SJCRH30 (cell line): ENCODE results near the gene ARL8B. TPM values are rescaled to one million over a fixed set of nuclear protein-coding genes. Genes with fewer than 3 reads are reported as not detected.
"Not testable (repeated sequence)": the region's sequence is repeated elsewhere in the genome, so short reads cannot be mapped to it uniquely, and the experiment has no call there.

Experiments used
- DNase-seq, 2 experiments: peaks; one replicate each; pipeline ENCODE4 v3.0.0-alpha.2; 2015 to 2020
- H3K27ac ChIP-seq: fragments of 250-450 bp; sonication (Bioruptor Pico); 2 replicates; pipeline ENCODE4 v1.5.1; 2020; ENCODE audit warnings: mild to moderate bottlenecking, moderate library complexity
- H3K27me3 ChIP-seq: fragments of 250-450 bp; sonication (Bioruptor Pico); 2 replicates; pipeline ENCODE4 v1.5.1; 2020; ENCODE audit warnings: mild to moderate bottlenecking, moderate library complexity
- H3K36me3 ChIP-seq: fragments of 250-450 bp; sonication (Bioruptor Pico); 2 replicates; pipeline ENCODE4 v1.5.1; 2020; ENCODE audit warnings: mild to moderate bottlenecking, moderate library complexity
- H3K4me1 ChIP-seq: fragments of 250-450 bp; sonication (Bioruptor Pico); 2 replicates; pipeline ENCODE4 v1.5.1; 2020; ENCODE audit warnings: mild to moderate bottlenecking, moderate library complexity
- H3K4me3 ChIP-seq: fragments of 250-450 bp; sonication (Bioruptor Pico); 2 replicates; pipeline ENCODE4 v1.5.1; 2020; ENCODE audit warnings: mild to moderate bottlenecking, moderate library complexity
- H3K9me3 ChIP-seq: fragments of 250-450 bp; sonication (Bioruptor Pico); replicated peaks from 2 replicates; pipeline ENCODE4 v1.5.1; 2020; ENCODE audit warnings: mild to moderate bottlenecking, moderate library complexity
- total RNA-seq: library from RNA; depleted of rRNA; stranded (reverse); fragments of >200 nt; shearing (Covaris generic); gene quantifications from 2 replicates; pipeline ENCODE4 v1.2.3, GENCODE V29; 2014

The ARL8B gene
- total RNA-seq, 1 experiment from 2014 or later, result 46.4 TPM

- DNase-seq, H3K27ac ChIP-seq: not testable (repeated sequence)
Measured at GRCh38 chr3:5147152-5147551, 25.1 kb downstream of the ARL8B start.

DNA sequence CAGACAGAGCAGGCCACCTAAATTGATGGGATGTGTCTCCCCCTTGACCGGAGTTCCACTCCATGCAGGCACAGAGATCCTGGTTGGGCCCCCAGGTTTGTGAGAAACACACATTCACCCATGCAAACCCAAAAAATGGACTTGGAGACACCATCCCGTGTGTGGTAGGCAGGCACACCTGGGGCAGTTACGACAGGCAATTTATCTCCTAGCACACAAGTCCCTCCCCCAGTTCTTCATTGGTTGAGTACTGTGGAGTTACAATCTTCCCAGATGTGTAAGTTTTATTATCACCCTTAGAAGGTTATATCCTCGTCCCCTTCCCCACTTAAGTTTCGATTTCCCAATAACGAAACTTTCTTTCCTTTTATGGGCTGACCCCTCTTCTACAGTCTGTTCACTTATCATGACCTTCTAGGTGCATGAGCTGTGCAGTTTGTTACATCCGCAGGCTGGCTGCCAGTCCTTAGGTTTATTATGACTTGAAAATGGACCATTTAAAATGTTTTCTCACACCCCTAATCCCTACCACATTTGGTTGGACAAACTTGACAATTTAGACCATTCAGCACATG lies 27.3 kb downstream of the ARL8B start:
- no peak overlapping the region for H3K4me3 ChIP-seq
- H3K9me3 ChIP-seq, result no peaks in the 10 kb centered on the region
- DNase-seq, result no peak
- H3K27me3 ChIP-seq, result no peaks in the 10 kb centered on the region
- no peaks in the 10 kb centered on the region for H3K4me1 ChIP-seq
- H3K27ac ChIP-seq, result no peak overlapping the region
- 0 out of 2 replicates have a peak, but pooled peaks cover 3% of the 10 kb centered on the region for H3K36me3 ChIP-seq

More at GRCh38 chr3:5147152-5147551, 25.1 kb downstream of the ARL8B start:
- H3K36me3 ChIP-seq, H3K27me3 ChIP-seq, H3K4me3 ChIP-seq, H3K9me3 ChIP-seq, H3K4me1 ChIP-seq: not testable (repeated sequence)

DNA sequence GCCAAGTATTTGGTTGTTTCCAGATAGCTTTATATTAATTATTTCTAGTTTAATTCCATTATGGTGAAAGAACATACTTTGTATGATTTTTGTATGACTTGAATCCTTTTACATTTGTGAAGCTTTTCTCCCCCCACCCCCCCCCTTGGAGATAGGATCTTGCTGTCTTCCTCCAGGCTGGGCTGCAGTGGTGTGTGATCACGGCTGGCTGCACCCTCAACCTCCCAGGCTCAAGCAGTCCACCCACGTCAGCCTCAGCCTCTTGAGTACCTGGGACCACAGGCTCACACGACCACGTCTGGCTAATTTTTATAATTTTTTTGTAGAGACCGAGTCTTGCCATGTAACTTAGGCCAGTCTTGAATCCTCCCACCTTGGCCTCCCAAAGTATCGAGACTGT lies 29.5 kb downstream of the ARL8B start:
- DNase-seq, result no peak
- H3K9me3 ChIP-seq, result no peaks in the 10 kb centered on the region
- 0 out of 2 replicates have a peak, but pooled peaks cover 3% of the 10 kb centered on the region for H3K36me3 ChIP-seq
- H3K27ac ChIP-seq, result no peak overlapping the region
- no peaks in the 10 kb centered on the region for H3K4me1 ChIP-seq
- H3K27me3 ChIP-seq, result no peaks in the 10 kb centered on the region
- H3K4me3 ChIP-seq, result no peak overlapping the region

GRCh38 chr3:5153074-5153473 lies 31.0 kb downstream of the ARL8B start:
- H3K4me1 ChIP-seq, result no peaks in the 10 kb centered on the region
- H3K4me3 ChIP-seq, result no peak overlapping the region
- H3K9me3 ChIP-seq, result no peaks in the 10 kb centered on the region
- no peak overlapping the region for H3K27ac ChIP-seq
- 0 out of 2 replicates have a peak, but pooled peaks cover 3% of the 10 kb centered on the region for H3K36me3 ChIP-seq
- no peaks in the 10 kb centered on the region for H3K27me3 ChIP-seq
- DNase-seq, result no peak

DNA sequence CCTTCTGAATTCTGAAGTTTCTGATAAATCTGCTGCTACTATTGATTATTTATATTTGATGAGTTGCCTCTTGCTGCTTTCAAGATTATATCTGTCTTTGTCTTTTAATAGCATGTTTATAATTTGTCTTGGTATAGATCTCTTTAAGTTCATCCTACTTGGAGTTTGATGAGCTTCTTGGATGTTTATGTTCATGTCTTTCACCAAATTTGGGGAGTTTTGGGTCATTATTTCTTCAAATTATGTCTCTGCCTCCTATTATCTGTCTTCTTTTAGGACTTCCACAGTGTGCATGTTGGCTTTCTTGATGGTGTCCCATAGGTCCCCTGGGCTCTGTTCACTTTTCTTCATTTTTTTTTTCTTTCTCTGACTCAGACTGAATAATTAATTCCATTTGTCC lies 33.1 kb downstream of the ARL8B start:
- Histone ChIP-seq H3K36me3 (0 out of 2 replicates have a peak, but pooled peaks cover 3% of the 10 kb centered on the region), H3K4me1 (no peaks in the 10 kb centered on the region), H3K27me3 (no peaks in the 10 kb centered on the region), H3K4me3 (no peak overlapping the region), H3K9me3 (no peaks in the 10 kb centered on the region), H3K27ac (no peak overlapping the region)
- no peak for DNase-seq

GRCh38 chr3:5160321-5160720 lies 38.2 kb downstream of the ARL8B start:
- H3K9me3 ChIP-seq, result no peaks in the 10 kb centered on the region

DNA sequence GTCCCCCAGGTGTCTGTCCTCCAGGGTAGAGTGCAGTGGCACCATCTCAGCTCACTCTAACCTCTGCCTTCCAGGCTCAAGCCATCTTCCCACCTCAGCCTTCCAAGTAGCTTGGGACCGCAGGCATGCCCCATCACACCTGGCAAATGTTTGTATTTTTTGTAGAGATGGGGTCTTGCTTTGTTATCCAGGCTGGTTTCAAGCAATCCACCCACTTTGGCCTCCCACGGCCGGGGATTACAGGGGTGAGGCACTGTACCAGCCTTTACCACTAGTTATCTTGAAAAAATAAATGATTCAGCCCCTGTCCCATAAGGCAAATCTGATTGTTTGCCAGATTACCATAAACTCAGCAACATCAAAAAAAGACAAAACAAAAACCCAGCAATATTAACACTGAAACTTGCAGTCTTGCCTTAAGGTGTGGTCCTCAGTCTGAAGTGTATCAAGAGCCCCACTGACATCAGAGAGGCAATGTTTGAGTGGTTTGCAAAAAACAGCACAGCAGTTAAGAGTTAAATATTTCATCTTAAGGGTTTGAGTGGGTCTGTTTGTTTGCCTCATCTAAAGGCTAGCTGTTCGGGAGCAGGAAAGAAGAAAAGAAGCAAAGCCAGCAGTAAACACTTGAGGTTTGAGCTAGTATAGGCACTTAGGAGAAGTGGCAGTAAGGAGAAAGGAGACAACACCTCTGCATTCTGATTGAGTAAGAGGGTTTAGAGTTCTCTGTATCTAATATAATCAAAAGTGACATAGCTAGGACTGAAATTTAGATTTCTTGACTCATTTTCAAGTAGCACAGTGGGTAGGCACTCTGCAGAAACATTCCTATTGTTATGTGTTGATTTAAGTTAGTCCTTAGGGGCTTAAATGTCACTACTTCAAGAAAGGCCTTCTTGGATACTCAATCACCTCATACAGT lies 39.1 kb downstream of the ARL8B start:
- no peaks in the 10 kb centered on the region for H3K4me1 ChIP-seq
- no peaks in the 10 kb centered on the region for H3K9me3 ChIP-seq
- DNase-seq, result no peak
- H3K27me3 ChIP-seq, result no peaks in the 10 kb centered on the region
- H3K4me3 ChIP-seq, result no peak overlapping the region
- no peak overlapping the region for H3K27ac ChIP-seq
- H3K36me3 ChIP-seq, result 0 out of 2 replicates have a peak, but pooled peaks cover 3% of the 10 kb centered on the region

More at GRCh38 chr3:5160321-5160720, 38.2 kb downstream of the ARL8B start:
- Histone ChIP-seq H3K27me3 (no peaks in the 10 kb centered on the region), H3K4me1 (no peaks in the 10 kb centered on the region), H3K4me3 (no peak overlapping the region), H3K27ac (no peak overlapping the region), H3K36me3 (0 out of 2 replicates have a peak, but pooled peaks cover 3% of the 10 kb centered on the region)
- DNase-seq, result no peak

DNA sequence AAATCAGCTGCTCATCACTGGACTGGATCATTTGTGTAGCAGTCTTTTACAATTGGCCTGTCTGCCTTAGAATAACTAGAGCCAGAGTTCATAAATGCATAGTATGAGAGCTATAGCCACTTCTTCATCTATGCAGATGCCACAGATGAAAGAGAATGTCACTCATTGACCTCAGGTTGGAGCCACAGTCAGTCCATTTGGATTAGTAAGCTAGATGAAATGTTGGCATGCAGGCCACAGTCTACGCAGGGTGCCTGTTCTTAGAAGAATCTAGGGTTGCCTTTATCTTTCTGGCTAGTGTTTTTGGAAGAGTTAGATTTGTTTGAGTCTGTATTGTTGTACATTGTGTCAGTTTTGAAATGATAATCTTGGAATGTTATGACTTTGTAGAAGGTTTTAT lies 40.0 kb downstream of the ARL8B start:
- Histone ChIP-seq H3K4me3 (no peak overlapping the region), H3K27me3 (no peaks in the 10 kb centered on the region), H3K36me3 (0 out of 2 replicates have a peak, but pooled peaks cover 3% of the 10 kb centered on the region), H3K27ac (no peak overlapping the region), H3K4me1 (no peaks in the 10 kb centered on the region), H3K9me3 (no peaks in the 10 kb centered on the region)
- DNase-seq, result no peak

GRCh38 chr3:5165698-5166097 lies 43.6 kb downstream of the ARL8B start:
- 0 out of 2 replicates have a peak, but pooled peaks cover 3% of the 10 kb centered on the region for H3K36me3 ChIP-seq
- DNase-seq, result no peak
- no peaks in the 10 kb centered on the region for H3K27me3 ChIP-seq
- H3K4me1 ChIP-seq, result no peaks in the 10 kb centered on the region
- H3K4me3 ChIP-seq, result no peak overlapping the region
- H3K27ac ChIP-seq, result no peak overlapping the region
- H3K9me3 ChIP-seq, result no peaks in the 10 kb centered on the region

DNA sequence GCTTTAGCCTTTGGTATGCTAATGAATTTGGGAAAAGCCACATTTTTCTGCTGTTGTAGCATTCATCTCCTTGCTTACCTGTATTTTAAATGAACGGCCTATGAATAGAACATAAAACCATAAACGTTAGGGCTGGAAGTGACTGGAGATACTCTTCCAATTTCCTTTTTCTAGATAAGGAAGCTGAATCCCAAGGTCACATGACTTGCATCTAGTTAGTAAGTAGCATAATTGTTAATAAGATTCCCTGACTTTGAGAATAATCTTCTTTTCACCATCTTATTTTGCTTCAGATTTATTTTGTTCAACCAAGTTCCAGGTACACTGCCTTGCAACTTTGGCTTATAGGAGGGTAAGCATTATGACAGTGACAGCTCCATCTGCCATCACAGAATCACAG lies 44.8 kb downstream of the ARL8B start:
- no peaks in the 10 kb centered on the region for H3K4me1 ChIP-seq
- H3K36me3 ChIP-seq, result peaks cover 7% of the 10 kb centered on the region; the same call in 1 of the 2 replicates
- no peaks in the 10 kb centered on the region for H3K27me3 ChIP-seq
- no peak overlapping the region for H3K27ac ChIP-seq
- H3K4me3 ChIP-seq, result no peak overlapping the region
- H3K9me3 ChIP-seq, result no peaks in the 10 kb centered on the region
- no peak for DNase-seq

- no peaks in the 10 kb centered on the region for H3K27me3 ChIP-seq
- no peak for DNase-seq
- H3K9me3 ChIP-seq, result no peaks in the 10 kb centered on the region
- peaks cover 15% of the 10 kb centered on the region for H3K36me3 ChIP-seq
- no peak overlapping the region for H3K4me3 ChIP-seq
- no peaks in the 10 kb centered on the region for H3K4me1 ChIP-seq
- no peak overlapping the region for H3K27ac ChIP-seq
Measured at GRCh38 chr3:5168110-5168509, 46.0 kb downstream of the ARL8B start.

GRCh38 chr3:5169807-5170206 lies 47.7 kb downstream of the ARL8B start:
- H3K27ac ChIP-seq, result no peak overlapping the region
- H3K27me3 ChIP-seq, result no peaks in the 10 kb centered on the region
- peaks cover 18% of the 10 kb centered on the region for H3K36me3 ChIP-seq
- no peaks in the 10 kb centered on the region for H3K9me3 ChIP-seq
- no peaks in the 10 kb centered on the region for H3K4me1 ChIP-seq
- no peak overlapping the region for H3K4me3 ChIP-seq
- DNase-seq, result no peak

DNA sequence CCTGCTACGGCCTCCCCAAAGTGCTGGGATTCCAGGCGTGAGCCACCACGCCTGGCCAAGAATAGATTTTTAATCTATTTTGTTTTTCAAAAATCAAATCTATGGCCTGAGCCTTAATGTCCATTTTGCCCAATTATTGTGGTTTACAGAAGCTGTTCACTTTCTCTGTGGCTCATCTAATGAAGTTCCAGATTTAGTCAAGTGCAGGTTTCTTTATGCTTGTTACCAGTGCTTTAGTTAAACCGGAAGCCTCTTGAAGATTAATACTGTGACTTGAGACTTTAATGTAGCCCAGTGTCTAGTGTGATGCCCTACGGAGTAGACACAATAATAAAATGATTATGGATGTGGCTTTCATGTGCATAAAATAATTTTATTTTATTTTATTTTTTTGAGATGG lies 48.9 kb downstream of the ARL8B start:
- H3K9me3 ChIP-seq, result no peaks in the 10 kb centered on the region
- peaks cover 21% of the 10 kb centered on the region for H3K36me3 ChIP-seq
- H3K4me1 ChIP-seq, result no peaks in the 10 kb centered on the region
- no peak for DNase-seq
- no peaks in the 10 kb centered on the region for H3K27me3 ChIP-seq
- H3K27ac ChIP-seq, result no peak overlapping the region
- no peak overlapping the region for H3K4me3 ChIP-seq

DNA sequence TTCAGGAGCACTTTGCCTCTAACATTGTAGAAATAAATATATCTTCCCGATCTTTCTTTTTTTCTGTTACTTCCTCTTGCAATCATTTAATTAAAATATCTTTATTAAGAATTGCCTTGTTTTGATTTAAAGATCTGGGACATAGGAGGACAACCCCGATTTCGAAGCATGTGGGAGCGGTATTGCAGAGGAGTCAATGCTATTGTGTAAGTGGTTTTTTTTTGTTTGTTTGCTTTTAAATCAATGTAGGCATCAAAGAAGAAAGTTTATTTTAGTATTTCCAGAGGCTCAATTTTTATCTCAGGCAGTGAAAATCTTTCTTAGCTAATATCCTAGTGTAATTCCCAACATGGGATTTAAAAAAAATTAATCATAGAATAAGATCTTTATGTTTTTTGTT lies 49.9 kb downstream of the ARL8B start:
- Histone ChIP-seq H3K27me3 (no peaks in the 10 kb centered on the region), H3K27ac (no peak overlapping the region), H3K36me3 (peaks cover 21% of the 10 kb centered on the region), H3K4me3 (no peak overlapping the region), H3K4me1 (no peaks in the 10 kb centered on the region), H3K9me3 (no peaks in the 10 kb centered on the region)
- no peak for DNase-seq

DNA sequence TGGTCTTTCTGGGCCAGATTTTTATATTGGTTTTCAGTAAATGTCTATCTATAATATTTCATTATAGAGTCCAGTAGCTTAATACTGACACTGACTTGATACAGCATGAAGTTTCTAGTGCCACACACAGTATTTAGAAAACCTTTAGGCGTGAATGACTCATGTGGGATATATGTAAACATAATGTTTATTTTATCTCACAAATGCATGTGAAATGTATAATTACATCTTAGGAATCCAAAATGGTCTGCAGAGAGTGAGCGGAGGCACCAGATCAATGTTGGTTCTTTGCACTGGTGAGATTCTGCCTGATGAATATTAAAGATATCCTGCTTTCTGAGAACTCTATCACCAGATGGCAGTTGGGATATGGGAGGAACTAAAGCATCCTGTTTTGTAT lies 56.9 kb downstream of the ARL8B start:
- not testable (repeated sequence) for H3K4me3 ChIP-seq, H3K9me3 ChIP-seq, H3K27ac ChIP-seq, H3K4me1 ChIP-seq, H3K27me3 ChIP-seq, DNase-seq
- H3K36me3 ChIP-seq, result peaks cover 15% of the 10 kb centered on the region
